ENCODE data around the gene C16orf96.

DNA sequence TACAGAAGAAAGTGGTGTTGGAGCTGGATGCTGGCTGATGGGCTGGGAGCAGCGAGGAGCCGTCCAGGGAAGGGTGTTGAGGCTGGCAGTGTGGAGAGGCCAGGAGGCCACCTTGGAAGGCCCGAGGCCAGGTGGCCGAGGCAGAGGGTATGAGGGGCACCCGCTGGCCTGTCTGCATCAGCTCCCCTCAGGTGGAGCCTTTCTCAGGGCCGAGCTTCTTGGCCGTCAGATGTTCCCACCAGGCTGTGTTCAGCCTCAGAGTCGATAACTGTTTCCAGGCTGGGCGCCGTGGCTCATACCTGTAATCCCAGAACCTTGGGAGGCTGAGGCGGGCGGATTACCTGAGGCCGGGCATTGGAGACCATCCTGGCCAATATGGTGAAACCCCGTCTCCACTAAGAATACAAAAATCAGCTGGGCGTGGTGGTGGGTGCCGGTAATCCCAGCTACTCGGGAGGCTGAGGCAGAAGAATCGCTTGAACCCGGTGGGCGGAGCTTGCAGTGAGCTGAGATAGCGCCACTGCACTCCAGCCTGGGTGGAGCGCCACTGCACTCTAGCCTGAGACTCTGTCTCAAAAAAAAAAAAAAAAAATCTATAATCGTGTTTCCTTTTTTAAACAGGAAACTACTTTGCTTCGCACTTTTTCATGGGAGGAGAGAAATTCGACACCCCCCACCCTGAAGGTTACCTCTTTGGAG, 93.8 kb downstream of the C16orf96 start:
- no peak for TF ChIP-seq POLR2A (IDR thresholded peaks at IDR 0.05; ENCODE audit: low read depth, low read length)
- no peak for TF ChIP-seq POLR2AphosphoS5 (IDR thresholded peaks at IDR 0.05; ENCODE audit: low read depth, low read length)

All from GM12892 (cell line).